ENCODE measurements around the gene CDCA3.
"Not testable (repeated sequence)": the region's sequence is repeated elsewhere in the genome, so short reads cannot be mapped to it uniquely, and the experiment has no call there.

Gene CDCA3

DNA sequence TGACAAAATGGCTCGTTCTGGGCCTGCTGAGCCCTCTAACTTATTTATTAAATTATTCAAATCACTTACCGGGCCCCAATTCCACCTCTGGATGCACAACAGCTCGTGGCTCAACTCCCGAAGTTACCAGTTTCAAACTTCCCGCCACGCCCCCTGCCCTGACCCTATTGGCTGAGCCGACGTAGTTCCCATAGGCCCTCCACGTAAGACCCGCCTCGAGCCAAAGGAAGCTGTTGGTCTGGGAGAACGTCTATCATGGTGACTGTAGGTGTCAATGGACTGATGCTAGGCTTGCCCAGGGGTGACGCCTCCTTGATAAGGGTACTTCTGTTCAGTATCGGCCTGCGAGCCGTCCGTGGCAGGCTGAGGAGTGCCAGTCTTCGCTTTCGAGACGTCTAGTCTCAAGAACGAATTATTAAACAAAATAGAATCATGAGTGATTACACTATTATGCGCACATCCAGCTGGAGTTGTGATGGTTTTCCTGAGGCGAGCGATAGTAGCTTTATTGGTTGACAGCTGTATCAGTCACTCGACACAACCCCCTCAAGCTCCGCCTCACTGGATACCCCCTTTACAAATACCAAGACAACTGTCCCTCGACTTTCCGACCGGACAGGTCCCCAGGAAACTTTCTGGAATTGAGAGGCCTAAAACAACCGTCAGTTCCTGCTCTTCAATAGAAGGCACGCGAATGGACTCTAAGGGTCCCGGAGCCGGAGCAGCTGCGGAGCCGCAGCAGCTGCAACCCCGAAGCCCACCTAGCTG, at the start of gene CDCA3:
TSS of gene CDCA3 (minus strand) at position 134 of the 768 bp plus-strand sequence. CDS start 334 bp downstream, outside the sequence.
- peak; percentile 100 for DNase-seq

DNA sequence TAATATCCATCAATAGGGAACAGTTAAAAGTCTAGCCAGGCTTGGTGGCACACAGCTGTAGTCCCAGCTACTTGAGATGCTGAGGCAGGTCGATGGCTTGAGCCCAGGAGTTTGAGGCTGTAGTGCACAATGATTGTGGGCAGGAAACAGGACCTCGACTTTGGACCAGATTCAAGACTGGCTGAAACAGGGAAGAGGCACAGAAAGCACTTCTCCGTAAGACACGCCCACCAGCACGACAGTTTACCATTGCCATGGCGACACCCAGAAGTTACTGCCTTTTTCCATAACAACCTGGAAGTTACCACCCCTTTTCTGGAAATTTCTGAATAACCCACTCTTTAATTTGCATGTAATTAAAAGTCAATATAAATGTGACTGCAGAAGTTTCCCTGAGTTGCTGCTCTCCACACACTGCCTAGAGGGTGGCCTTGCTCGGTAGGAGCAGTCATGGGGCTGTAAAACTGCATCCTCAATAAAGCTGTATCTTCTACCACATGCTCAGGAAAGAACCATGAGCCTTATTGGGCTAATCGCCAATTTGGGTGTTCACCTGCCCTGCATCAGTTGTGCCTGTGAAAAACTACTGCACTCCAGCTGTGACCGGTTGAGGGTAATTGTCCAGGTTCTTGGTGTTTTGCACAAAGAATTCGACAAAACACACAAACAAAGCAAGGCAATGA, 48.9 kb upstream of the CDCA3 start:
- peak; percentile 56 for DNase-seq

DNA sequence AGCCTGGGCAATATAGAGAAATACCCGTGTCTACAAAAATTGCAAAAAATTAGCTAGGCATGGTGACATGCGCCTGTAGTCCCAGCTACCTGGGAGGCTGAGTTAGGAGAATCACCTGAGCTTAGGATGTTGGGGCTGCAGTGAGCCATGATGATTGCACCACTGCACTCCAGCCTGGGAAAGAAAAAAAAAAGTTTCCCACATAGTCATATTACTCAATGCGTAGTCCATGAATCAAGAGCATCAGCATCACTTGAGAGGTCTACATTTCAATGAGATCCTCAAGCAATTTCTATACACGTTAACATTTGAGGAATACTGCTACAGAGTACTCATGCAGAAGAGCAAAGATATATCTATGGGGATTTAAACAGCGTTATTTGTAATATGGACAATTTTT, 48.3 kb upstream of the CDCA3 start:
- DNase-seq = no peak

DNA sequence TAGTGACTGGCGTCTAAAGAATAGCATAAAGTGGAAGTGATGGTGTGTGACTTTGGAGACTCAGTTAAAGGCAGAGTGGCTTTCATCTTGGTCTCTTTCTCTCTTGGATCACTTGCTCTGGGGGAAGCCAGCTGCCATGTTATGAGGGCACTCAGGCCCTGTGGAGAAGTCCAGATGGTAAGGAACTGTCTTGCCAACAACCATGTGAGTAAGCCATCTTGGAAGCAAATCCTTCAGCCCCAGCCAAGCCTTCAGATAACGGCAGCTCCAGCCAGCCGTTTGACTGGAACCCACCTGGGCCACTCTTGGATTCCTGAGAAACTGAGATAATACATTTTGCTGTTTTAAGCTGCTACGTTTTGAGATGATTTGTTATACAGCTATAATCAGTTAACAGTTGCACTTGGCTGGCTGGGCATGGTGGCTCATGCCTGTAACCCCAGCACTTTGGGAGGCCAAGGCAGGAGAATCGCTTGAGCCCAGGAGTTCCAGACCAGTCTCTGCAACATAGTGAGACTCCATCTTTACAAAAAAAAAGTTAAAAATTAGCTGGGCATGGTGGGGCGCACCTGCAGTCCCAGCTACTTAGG, 45.9 kb upstream of the CDCA3 start:
- DNase-seq = peak; percentile 31

DNA sequence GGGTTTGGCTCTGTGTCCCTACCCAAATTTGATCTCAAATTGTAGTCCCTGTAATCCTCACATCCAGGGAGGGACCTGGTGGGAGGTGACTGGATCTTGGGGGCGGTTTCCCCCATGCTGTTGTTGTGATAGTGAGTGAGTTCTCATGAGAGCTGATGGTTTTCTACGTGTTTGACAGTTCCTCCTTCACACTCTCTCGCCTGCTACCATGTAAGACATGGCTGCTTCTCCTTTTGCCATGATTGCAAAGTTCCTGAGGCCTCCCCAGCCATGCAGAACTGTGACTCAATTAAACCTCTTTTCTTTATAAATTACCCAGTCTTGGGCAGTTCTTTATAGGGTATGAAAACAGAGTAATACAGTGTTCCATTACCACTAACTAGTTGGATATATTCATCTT, 43.2 kb upstream of the CDCA3 start:
- no peak for DNase-seq

DNA sequence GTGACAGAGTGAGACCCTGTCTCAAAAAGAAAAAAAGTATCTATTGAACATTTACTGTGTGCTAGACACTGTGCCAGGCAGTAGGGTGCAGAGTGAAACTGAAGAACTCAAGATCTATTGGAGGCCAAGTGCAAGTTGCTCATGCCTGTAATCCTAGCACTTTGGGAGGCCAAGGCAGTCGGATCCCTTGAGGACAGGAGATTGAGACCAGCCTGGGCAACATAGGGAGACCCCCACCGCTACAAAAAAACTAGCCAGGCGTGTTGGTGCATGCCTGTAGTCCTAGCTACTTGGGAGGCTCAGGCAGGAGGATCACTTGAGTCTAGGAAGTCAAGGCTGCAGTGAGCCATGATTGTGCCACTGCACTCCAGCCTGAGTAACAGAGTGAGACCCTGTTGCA, 41.6 kb upstream of the CDCA3 start:
- DNase-seq = not testable (repeated sequence)

DNA sequence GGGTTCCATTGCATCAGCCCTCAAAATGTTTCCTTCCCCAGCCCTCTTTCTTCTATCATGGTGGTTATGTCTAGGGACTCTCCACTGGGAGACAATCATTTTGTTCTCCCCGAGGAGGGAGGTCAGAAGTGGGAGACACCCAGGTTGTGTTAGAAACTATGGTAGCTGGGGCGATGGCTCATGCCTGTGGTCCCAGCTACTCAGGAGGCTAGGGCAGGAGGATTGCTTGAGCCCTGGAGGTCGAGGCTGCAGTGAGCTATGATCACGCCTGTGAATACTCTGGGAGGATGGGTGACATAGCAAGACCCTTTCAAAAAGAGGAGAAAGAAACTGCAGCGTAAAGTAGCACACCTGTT, 40.5 kb upstream of the CDCA3 start:
- DNase-seq = peak; percentile 81

DNA sequence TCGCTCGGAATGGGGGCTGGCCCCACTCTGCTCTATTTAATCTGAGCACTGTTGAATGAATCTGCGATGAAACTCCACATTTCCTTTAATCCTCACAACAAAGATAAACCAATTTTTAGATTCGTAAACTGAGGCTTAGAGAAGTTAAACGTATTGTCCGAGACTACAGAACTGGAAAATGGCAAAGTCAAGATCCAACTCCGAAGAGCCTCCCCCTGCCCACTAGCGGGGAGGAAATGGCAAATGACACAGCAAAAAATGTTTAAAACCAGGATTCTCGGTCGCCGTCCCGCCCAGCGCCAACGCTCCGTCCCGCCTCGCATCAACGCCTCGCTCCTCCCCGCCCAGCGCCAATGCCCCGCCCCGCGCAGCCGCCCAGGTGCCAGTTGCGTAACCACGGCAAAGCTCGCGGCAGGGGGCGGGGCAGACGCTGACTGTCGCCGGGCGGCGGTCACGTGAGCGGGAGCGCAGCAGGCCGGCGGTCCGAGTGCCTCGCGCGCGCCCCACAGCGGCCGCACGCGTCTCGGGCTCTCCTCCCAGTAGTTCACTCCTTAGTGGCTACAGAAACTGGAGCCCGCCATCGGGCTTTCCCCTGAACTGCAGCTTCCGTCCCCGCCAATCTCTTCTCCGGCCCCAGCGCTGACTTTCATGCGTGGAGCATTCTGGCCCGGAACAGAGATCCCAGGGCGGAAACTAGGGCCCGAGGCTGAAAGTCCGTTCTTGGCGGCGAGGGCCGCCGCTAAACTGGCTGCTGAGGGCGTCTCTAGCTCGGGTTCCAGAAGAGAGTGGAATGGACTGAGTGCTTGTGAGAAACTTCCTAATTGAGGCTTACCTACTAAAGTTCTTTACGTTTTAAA, 39.9 kb upstream of the CDCA3 start:
- peak; percentile 100 for DNase-seq

DNA sequence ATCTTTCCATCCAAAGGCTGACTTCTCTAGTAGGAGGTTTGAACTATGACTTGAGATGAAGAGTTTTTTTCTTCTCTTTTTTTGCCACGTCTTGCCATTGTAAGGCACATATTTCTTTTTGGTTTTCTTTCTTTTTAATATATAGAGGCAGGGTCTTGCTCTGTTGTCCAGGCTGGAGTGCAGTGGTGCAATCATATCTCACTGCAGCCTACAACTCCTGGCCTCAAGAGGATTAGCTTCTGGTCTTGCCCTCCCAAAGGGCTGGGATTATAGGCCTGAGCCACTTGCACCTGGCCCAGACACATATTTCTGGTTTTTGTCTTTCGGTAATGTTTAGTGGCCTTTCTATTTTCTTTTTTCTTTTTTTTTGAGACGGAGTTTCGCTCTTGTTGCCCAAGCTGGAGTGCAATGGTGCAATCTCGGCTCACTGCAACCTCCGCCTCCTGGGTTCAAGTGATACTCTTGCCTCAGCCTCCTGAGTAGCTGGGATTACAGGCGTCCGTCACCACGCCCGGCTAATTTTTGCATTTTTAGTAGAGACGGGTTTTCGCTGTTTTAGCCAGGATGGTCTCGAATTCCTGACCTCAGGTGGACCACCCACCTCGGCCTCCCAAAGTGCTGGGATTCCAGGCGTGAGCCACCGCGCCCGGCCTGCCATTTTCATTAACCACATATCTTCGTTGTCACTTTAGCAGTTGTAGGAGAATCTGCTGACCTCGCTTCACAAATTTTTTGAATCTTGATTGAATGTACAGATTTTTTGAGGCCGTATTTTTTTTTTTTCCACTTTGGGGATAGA, 38.9 kb upstream of the CDCA3 start:
- DNase-seq = not testable (repeated sequence)

DNA sequence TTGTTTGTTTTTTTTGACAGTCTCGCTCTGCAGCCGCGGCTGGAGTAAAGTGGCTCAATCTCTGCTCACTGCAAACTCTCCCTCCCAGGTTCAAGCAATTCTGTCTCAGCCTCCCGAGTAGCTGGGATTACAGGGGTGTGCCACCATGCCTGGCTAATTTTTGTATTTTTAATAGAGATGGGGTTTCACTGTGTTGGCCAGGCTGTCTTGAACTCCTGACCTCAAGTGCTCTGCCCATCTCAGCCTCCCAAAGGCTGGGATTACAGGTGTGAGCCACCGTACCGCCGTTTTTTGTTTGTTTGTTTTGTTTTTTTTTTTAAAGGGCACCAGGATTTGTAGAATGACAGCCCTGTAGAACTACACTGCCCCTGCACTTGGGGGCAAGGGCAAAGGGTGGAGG, 37.7 kb upstream of the CDCA3 start:
- not testable (repeated sequence) for DNase-seq

DNA sequence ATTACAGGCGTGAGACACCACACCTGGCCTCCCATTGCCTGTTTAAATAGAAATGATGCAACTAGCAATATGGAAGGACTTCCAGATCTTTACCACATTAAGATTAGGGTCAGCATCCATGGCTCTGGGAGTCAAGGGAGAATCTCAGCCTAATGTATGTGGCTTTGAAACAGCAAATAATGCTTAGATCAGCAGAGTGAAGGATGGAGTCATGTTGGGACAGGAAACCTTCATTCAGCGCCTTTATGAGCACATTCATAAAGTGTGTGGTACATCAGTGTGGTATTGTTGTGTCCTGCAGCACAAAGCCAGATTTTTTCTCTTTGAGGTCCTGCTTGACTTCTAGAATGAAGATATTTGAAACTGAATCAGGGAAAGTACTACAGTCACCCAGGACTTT, 37.3 kb upstream of the CDCA3 start:
- DNase-seq = no peak

DNA sequence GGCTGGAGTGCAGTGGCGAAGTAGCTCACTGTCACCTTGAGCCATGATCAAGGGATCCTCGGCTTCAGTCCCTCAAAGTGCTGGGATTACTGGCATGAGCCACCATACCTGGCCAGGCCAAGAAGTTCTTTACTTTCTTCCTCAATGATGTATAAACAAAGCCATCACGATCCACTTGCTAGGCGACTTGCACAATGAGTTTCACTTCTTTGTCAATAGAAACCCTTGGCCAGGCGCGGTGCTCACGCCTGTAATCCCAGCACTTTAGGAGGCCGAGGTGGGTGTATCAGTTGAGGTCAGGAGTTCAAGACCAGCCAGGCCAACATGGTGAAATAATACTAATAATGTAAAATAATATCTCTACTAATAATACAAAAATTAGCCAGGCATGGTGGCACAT, 36.4 kb upstream of the CDCA3 start:
- no peak for DNase-seq

DNA sequence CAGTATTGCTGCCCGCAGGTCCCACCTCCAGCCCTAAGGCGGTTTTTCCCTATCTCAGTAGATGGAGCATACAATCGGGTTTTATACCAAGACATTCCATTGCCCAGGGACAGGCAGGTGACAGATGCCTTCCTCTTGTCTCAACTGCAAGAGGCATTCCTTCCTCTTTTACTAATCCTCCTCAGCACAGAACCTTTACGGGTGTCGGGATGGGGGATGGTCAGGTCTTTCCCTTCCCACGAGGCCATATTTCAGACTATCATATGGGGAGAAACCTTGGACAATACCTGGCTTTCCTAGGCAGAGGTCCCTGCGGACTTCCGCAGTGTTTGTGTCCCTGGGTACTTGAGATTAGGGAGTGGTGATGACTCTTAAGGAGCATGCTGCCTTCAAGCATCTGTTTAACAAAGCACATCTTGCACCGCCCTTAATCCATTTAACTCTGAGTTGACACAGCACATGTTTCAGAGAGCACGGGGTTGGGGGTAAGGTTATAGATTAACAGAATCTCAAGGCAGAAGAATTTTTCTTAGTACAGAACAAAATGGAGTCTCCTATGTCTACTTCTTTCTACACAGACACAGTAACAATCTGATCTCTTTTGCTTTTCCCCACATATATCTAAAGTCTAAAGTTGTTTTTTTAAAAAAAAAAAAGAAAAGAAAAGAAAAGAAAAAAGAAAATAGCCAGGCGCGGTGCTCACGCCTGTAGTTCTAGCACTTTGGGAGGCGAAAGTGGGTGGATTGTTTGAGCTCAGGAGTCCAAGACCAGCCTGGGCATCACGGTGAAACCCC, 35.3 kb upstream of the CDCA3 start:
- DNase-seq = not testable (repeated sequence)

DNA sequence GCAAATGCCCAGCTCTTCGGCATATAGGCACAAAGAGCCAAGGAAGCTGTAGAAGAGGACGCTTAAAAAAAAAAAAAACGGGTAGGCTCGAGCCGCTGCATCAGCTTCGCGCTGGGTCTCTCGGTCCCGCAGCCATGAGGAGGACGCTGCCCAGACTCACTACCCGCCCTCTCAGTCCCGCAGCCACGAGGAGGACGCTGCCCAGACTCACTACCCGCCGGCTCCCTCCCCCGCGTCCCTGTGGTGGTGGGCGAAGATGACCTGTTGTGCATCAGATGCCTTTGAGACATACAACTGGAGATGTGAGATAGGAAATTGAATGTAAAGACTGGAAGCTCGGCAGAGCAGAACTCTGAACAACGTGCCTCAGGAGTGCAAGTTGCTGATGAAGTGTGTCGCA, 33.5 kb upstream of the CDCA3 start:
- no peak for DNase-seq

DNA sequence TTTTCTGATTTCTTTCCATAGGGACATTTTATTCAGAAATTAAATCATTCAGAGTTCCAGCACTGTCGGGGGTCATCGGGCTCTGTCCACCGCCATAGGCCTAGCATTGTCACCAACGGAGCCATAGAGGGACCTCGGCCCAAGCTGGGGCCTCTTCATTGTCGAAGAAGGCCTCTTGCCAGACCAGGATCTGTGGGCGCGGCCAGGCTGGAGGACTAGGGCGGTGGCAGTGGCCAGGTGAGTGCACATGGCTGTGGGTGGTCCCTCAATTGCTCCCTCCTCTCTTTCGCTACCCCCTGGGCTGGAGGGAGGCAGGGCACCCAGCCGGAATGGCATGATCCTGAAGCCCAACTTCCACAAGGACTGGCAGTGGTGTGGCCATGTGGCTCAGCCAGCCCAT, 32.6 kb upstream of the CDCA3 start:
- DNase-seq = no peak

DNA sequence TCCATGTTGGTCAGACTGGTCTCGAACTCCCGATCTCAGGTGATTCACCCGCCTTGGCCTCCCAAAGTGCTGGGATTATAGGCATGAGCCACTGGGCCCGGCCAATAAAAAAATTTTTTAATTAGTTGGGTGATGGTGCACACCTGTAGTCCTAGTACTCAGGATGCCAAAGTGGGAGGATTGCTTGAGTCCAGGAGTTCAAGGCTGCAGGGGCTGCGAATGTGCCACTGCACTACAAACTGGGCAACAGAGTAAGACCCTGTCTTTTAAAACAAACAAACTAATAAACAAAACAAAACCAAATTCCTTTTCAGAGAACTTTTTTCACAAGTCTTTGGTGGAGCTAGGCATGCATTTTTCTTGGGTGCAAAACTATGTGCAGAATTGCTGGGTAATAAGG, 32.2 kb upstream of the CDCA3 start:
- DNase-seq = no peak

DNA sequence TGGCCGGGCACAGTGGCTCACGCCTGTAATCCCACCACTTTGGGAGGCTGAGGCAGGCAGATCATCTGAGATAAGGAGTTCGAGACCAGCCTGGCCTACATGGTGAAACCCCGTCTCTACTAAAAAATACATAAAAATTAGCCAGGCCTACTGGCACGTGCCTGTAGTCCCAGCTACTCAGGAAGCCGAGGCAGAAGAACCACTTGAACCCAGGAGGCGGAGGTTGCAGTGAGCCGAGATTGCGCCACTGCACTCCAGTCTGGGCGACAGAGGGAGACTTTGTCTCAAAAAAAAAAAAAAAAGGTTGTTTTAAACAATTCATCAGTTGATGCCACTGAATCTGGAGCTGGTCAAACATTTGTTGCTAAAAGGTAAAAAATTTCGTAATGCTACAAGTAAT, 28.7 kb upstream of the CDCA3 start:
- not testable (repeated sequence) for DNase-seq

DNA sequence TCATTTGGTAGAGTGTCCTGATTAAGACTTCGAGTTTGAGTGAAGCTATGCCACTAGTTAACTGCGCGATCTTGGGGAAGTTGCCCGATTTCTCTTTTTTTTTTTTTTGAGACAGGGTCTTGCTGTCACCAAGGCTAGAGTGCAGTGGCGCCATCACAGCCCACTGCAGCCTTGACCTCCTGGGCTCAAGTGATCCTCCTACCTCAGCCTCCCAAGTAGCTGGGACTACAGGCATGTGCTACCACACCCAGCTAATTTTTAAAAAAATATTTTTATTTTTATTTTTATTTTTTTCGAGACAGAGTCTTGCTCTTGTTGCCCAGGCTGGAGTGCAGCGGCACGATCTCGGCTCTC, 22.9 kb upstream of the CDCA3 start:
- DNase-seq = not testable (repeated sequence)

DNA sequence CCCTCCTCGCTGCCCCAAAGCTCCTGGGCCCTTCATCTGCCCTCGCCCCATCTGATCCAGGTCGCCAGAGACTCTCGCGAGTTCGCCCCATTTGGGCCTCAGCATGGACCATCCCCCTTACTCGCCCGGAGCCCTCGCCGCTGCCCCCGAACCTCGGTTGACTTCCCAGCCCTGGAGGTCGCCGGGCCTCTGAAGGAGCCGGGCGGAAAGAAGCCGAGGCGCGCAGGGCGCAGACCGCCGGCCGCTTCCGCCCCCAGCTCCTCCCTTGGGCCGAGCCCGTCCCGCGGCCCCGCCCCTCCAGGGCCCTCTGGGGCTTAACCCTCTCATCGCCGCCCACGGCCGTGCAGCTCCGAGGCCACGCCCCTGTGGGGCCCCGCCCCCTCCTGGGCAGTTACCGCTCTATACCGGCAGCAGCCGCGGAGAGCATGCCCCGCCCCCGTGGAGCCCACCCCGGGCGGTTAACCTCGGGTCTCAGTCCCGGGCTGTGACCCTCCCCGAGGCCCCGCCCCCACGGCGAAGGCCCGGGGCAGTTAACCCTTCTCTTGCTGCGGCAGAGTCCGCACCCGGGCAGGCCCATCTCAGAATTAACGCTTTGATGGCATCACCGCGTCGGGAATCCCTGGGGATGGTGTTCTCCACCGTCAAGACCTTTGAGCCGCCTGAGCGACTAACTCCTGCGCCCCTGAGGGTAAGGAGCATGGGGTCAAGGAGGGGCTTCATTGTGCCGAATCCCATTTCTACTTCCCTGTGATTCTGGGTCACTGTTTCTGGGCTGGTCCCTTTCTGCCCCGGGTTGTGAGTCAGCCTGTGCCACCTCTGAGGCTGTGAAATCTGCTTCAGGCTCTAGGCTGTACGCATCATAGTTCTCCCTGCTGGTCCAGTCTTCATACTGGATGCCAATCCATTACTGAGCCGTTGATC, 22.3 kb upstream of the CDCA3 start, which contains the start of gene SPSB2:
TSS of gene SPSB2 (minus strand) at position 210 of the 921 bp plus-strand sequence. CDS start 402 bp downstream, outside the sequence.
- DNase-seq = peak; percentile 100
